ENCODE data around the gene PIK3CA.

Gene PIK3CA

GRCh38 chr3:179164857-179165256 lies 16.7 kb downstream of the PIK3CA start:
- CTCF ChIA-PET, result interaction anchor here (0.5 kb wide), 1 partner anchor 626 kb away, joined by 4 read pairs; no protein-coding TSS in a partner anchor

DNA sequence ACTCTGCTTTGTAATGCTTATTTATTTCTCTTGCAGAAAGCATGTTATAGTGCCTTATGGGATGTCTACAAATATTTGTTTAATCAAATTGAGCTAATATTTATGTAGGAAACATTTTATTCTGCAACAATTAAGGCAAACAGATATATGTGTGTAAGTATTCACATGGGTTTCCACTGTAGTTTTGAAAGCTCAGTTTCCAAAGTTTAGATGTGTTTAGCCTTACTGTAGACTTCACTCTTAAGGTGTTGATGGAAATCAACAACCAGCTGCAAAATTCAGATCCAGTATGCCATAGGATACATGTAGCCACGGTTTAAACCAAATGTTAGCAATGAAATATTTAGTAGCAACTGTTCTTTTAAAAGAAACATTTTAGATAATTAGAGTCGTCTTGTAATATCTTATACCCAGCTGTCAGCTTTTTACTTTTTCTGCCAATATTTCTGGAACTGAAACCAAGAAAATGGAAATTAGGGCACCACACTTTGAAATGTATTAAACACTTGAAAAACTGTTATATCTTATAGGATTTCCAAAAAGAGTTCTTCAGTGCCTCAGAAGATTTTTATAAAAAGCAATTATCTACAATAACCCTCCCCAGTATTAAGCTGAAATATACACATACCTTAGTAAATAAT lies 18.5 kb downstream of the PIK3CA start:
- CTCF ChIA-PET, result no interaction called here
- POLR2A ChIA-PET (ENCODE audit: low non-redundant PET), result no interaction called here

More at GRCh38 chr3:179164857-179165256, 16.7 kb downstream of the PIK3CA start:
- DNase-seq (ENCODE audit: low spot score), result no peak
- POLR2A ChIA-PET (ENCODE audit: low non-redundant PET), result no interaction called here
- no peak overlapping the region for H3K27ac ChIP-seq
- TF ChIP-seq, protein P1, sequence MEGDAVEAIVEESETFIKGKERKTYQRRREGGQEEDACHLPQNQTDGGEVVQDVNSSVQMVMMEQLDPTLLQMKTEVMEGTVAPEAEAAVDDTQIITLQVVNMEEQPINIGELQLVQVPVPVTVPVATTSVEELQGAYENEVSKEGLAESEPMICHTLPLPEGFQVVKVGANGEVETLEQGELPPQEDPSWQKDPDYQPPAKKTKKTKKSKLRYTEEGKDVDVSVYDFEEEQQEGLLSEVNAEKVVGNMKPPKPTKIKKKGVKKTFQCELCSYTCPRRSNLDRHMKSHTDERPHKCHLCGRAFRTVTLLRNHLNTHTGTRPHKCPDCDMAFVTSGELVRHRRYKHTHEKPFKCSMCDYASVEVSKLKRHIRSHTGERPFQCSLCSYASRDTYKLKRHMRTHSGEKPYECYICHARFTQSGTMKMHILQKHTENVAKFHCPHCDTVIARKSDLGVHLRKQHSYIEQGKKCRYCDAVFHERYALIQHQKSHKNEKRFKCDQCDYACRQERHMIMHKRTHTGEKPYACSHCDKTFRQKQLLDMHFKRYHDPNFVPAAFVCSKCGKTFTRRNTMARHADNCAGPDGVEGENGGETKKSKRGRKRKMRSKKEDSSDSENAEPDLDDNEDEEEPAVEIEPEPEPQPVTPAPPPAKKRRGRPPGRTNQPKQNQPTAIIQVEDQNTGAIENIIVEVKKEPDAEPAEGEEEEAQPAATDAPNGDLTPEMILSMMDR (conservative IDR thresholded peaks at IDR 0.05; ENCODE audit: low read depth), result no peak

DNA sequence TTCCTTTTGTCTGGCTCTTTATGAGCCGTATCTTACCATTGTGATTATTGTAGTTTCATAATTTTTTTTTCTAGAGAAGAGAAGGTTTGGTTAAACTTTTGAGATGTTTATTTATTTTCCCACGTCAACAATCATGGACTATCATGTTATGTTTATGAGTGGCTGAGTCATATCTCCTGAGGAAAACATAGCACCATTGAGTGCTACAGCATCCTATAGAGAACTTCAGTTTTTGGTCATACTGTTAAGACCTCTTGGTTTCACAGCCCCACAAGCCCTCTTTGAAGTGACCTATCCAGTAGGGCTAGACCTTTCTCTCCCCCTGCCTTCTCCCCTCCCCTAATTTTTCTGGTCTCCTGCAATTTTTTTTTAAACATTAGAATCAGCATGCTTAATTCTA lies 20.8 kb downstream of the PIK3CA start:
- ChIA-PET POLR2A (ENCODE audit: low non-redundant PET) (no interaction called here), CTCF (interaction anchor here (1.1 kb wide), 1 partner anchor 15 kb away, joined by 3 read pairs; no protein-coding TSS in a partner anchor)
- H3K27ac ChIP-seq, result no peak overlapping the region
- TF ChIP-seq, protein P1 (conservative IDR thresholded peaks at IDR 0.05; ENCODE audit: low read depth), result no peak
- DNase-seq (ENCODE audit: low spot score), result no peak

More for the DNA sequence above, 18.5 kb downstream of the PIK3CA start:
- H3K27ac ChIP-seq, result no peak overlapping the region
- TF ChIP-seq, protein P1 (conservative IDR thresholded peaks at IDR 0.05; ENCODE audit: low read depth), result no peak
- DNase-seq (ENCODE audit: low spot score), result no peak

- no peak overlapping the region for H3K27ac ChIP-seq
- DNase-seq (ENCODE audit: low spot score), result no peak
- CTCF ChIA-PET, result interaction anchor here (0.7 kb wide), 1 partner anchor 531 kb away, joined by 3 read pairs; no protein-coding TSS in a partner anchor
- TF ChIP-seq, protein P1 (conservative IDR thresholded peaks at IDR 0.05; ENCODE audit: low read depth), result no peak
- POLR2A ChIA-PET (ENCODE audit: low non-redundant PET), result no interaction called here
Measured at GRCh38 chr3:179172546-179172945, 24.4 kb downstream of the PIK3CA start.

DNA sequence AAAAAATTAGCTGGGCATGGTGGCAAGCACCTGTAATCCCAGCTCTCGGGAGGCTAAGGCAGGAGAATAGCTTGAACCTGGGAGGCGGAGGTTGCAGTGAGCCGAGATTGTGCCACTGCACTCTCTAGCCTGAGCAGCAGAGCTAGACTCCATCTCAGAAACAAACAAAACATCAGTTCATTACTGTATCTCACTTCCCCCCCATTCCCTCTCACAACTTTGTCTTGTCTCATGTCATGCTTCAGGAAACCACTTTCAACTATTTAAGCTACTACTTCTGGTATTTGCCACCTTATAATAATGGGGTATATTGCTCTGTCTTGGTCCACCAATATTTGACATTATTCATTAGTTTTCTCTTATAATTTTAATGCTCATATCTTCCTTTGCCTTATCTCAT lies 26.2 kb downstream of the PIK3CA start:
- no peak overlapping the region for H3K27ac ChIP-seq
- DNase-seq (ENCODE audit: low spot score), result no peak
- TF ChIP-seq, protein P1 (conservative IDR thresholded peaks at IDR 0.05; ENCODE audit: low read depth), result no peak
- ChIA-PET POLR2A (ENCODE audit: low non-redundant PET) (no interaction called here), CTCF (no interaction called here)

DNA sequence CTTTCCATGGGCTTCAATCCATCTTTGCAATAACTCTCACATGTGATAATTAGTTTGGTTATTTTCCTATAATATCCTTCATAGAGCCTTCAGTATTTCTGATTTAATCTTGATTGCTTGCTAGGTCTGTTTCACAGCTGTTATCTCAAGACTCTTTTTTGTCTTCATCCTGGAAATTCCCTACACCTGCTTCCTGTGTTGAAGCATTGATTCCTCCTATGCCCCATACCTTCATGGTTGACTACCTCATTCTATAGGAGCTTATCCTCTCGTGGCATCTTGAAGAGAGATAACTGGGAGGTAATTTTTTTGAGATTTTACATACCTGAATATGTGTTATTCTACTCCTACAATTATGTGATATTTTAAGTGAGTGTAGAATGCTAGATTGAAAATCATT lies 26.7 kb downstream of the PIK3CA start:
- TF ChIP-seq, protein P1 (conservative IDR thresholded peaks at IDR 0.05; ENCODE audit: low read depth), result no peak
- ChIA-PET POLR2A (ENCODE audit: low non-redundant PET) (no interaction called here), CTCF (interaction anchor here (0.6 kb wide), 1 partner anchor 229 kb away, joined by 3 read pairs; no protein-coding TSS in a partner anchor)
- DNase-seq (ENCODE audit: low spot score), result no peak
- H3K27ac ChIP-seq, result no peak overlapping the region

All from RWPE1 (cell line).